HUES64 (cell line): ENCODE data around the gene TGFBR1.

Experiments used
- H3K27ac ChIP-seq: 2 replicates; pipeline ENCODE4 v1.7.0; 2013; ENCODE audit warnings: low read depth, low read length, inconsistent platforms
- H3K27me3 ChIP-seq: 2 replicates; pipeline ENCODE4 v1.6.1; 2013; ENCODE audit warnings: mild to moderate bottlenecking, low read length; ENCODE audit not compliant: insufficient read depth
- H3K36me3 ChIP-seq: 2 replicates; pipeline ENCODE4 v1.6.1; 2013; ENCODE audit warnings: mild to moderate bottlenecking, low read length; ENCODE audit not compliant: insufficient read depth
- H3K4me1 ChIP-seq: 2 replicates; pipeline ENCODE4 v1.6.1; 2013; ENCODE audit warnings: mild to moderate bottlenecking, low read length, moderate library complexity; ENCODE audit not compliant: insufficient read depth
- H3K4me3 ChIP-seq: 2 replicates; pipeline ENCODE4 v1.5.1; 2013; ENCODE audit warnings: mild to moderate bottlenecking, low read length, moderate library complexity
- H3K9ac ChIP-seq: 2 replicates; pipeline ENCODE4 v1.6.1; 2013; ENCODE audit warnings: mild to moderate bottlenecking, low read depth, low read length
- H3K9me3 ChIP-seq: 2 replicates; pipeline ENCODE4 v1.6.1; 2013; ENCODE audit warnings: low read depth, low read length; ENCODE audit not compliant: insufficient read depth
- WGBS: fragments of 150-250, 120-280 bp; methylation state at CpG from one replicate; pipeline ENCODE4 v1.1.7; 2013; ENCODE audit warnings: missing lambda C conversion rate; 5-methylcytosine and 5-hydroxymethylcytosine counted together

TGFBR1 gene

DNA sequence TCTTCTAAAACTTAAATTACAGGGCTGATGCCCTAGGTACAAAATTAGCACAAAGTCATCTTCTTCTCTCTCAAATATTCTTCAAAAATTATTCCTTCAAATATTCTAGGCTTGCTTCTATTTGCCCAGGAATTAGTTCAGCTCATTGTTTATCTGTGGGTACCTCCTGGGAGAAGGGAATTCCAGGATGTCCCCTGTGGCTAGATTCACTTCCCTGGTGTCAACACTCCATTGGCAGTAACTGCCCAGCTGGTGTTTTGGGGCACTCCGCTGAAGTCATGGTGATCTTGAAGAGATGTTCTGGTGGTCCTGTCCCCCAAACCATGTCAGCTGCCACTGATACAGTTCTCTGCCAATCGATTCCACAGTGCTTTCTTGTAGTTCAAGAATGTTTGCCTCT, 26.2 kb upstream of the TGFBR1 start:
- no peaks in the 10 kb centered on the region for H3K36me3 ChIP-seq

DNA sequence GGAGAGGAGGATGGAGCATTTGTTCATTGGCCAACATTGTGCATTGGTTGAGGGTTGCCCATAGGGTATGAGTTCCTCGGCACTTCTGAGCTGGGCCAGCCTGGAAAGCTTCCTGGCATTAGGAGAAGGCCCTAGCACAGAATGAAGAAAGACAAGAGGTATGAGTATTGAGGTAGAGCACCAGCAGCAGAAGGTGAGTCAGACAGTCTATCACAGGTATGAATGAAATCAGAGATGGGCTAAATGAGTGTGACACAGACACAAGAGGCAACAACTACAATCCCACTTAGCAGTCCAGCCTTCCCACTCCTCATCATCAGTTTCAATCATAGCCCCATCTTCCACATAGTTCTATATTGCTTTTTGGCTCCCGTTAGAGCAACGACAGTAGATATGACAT, 25.4 kb upstream of the TGFBR1 start:
- Histone ChIP-seq H3K4me3 (no peak overlapping the region), H3K27ac (no peak overlapping the region), H3K9ac (no peak overlapping the region), H3K27me3 (no peaks in the 10 kb centered on the region), H3K4me1 (no peaks in the 10 kb centered on the region), H3K9me3 (0 out of 2 replicates have a peak, but pooled peaks cover 5% of the 10 kb centered on the region), H3K36me3 (no peaks in the 10 kb centered on the region)
- WGBS, result 94% methylated on average over 3 of the region's 3 CpGs

More for the DNA sequence above, 26.2 kb upstream of the TGFBR1 start:
- Histone ChIP-seq H3K4me3 (no peak overlapping the region), H3K9ac (no peak overlapping the region), H3K27ac (no peak overlapping the region), H3K4me1 (no peaks in the 10 kb centered on the region), H3K9me3 (0 out of 2 replicates have a peak, but pooled peaks cover 5% of the 10 kb centered on the region), H3K27me3 (no peaks in the 10 kb centered on the region)
- 87% methylated on average over 2 of the region's 2 CpGs for WGBS

DNA sequence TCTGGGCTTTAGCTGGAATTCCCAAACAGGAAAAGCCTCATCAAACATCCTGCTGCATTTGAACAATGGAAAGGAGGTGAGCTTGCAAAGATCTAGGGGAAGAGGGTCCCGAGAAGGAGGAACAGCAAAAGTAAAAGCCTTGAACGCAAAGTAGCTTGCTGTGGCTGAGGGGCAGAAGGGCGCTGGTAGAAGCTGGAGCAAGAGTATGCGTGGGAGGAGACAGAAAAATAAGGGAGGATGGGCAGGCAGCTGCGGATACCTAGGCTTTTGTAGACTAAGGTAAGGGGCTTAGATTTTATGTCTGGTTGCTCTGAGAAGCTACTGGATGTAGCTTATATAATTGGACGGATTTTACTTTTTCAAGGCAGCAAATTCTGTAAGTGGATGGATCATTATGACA, 21.9 kb upstream of the TGFBR1 start:
- 77% methylated on average over 6 of the region's 6 CpGs for WGBS
- no peak overlapping the region for H3K27ac ChIP-seq

DNA sequence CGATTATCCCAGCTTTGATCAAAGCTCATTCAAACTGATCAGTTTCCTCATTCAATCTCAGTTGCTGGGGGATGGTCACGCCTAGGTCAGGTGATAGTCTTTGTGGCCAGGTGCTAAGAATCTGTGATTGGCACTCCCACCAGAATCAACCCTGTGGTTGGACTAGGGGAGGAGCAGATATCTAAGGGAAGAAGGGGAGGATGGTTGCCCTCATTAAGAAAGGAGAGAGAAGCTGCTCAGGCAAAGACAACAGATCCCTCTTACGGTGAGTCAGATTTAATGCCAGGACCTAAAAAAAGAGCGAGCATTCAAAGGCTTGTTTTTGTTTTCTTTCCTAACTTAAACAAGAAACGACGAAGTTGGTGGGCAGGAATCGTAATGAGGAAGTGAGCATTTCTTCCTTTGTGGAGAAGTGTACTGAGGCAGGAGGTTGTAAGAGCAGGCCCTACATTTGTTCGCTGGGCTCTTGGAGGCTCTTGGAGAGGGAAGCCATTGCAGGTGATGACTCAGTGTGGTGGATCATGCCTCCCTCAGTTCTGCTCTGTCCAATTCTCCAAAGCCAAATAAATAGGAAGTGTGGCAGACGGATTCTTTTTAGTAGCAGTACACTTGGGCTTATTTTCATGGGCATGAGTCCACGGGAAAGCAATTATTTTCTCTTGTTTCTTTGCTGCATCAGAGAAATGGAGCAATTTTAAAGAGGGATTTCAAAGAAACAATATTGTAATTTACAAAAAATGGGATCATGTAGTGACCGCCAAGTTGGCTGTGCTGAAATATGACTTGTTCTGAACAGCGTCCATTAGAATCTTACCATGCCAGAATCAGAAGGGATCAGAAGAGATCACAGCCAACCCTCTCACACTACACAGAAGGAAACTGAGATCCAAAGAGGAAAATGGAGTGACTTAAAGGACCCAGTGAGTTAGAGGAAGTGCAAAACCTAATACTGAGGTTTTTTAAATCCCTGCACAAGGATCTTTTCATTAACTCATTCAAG, 18.7 kb upstream of the TGFBR1 start:
- H3K9ac ChIP-seq, result no peak overlapping the region
- no peak overlapping the region for H3K27ac ChIP-seq
- H3K4me3 ChIP-seq, result no peak overlapping the region
- H3K9me3 ChIP-seq, result peaks cover 24% of the 10 kb centered on the region; the same call in 1 of the 2 replicates
- H3K4me1 ChIP-seq, result no peaks in the 10 kb centered on the region
- no peaks in the 10 kb centered on the region for H3K27me3 ChIP-seq
- WGBS, result 92% methylated on average over 12 of the region's 12 CpGs
- no peaks in the 10 kb centered on the region for H3K36me3 ChIP-seq

More for the DNA sequence above, 21.9 kb upstream of the TGFBR1 start:
- no peaks in the 10 kb centered on the region for H3K27me3 ChIP-seq
- H3K9ac ChIP-seq, result no peak overlapping the region
- H3K9me3 ChIP-seq, result 0 out of 2 replicates have a peak, but pooled peaks cover 5% of the 10 kb centered on the region
- no peak overlapping the region for H3K4me3 ChIP-seq
- H3K36me3 ChIP-seq, result no peaks in the 10 kb centered on the region
- no peaks in the 10 kb centered on the region for H3K4me1 ChIP-seq

DNA sequence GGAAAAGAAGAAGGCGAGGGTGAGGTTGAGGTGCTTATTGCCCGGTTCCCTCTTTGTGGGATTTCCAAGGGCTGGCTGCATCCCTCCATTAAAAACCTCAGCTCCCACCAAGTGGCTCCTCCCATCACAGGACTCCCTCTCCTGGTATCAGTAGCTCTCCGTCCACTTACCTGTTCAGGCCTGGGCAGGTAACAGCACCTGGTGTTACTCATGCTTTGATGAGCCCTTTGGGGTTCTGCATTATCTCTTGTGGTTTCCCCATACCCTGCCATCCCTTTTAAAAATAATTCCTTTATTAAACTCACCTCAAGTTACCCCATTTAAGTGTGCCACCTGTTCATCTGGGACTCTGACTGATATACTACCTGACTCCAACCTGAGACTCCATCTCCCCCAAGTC, 17.5 kb upstream of the TGFBR1 start:
- Histone ChIP-seq H3K9ac (no peak overlapping the region), H3K27ac (no peak overlapping the region), H3K9me3 (peaks cover 24% of the 10 kb centered on the region; the same call in 1 of the 2 replicates), H3K36me3 (no peaks in the 10 kb centered on the region), H3K4me1 (no peaks in the 10 kb centered on the region), H3K27me3 (no peaks in the 10 kb centered on the region), H3K4me3 (no peak overlapping the region)
- 97% methylated on average over 3 of the region's 3 CpGs for WGBS

DNA sequence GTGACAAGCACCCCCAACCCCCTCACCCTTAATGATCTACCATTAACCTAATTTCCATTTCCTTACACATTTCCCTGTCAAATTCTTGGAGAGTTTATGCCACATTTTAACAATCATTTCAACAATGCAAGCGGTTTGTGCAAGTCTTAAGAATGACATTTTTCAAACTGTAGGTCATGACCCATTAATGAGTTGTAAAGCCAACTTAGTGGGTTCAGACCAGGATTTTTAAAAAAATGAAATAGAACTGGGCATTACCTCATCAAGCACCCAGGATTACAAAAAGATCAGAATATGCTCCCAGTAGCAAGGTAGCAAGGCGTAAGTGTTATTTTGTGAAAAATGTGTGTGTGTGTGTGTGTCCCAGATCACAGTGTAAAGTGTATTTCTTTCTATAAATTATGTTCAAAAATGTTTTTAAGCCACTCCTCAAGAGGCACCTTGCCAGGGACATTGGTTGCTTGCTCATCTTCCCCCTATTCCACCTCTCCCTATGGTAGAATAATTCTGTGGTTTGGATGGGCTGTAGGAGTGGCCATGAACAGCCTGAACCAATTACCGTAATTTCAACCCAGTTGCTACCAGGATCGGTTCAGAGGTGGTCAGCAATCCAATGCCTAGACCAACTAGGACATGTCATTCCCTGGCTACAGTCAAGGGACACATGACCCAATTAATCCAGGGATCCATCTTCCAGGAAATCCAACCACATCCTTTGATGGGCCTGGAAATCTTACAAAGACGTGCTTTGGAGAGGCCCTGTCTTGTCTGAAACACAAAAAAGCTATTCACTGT, 14.4 kb upstream of the TGFBR1 start:
- peaks cover 19% of the 10 kb centered on the region; the same call in 1 of the 2 replicates for H3K9me3 ChIP-seq
- no peaks in the 10 kb centered on the region for H3K36me3 ChIP-seq
- WGBS, result 95% methylated on average over 5 of the region's 5 CpGs
- H3K9ac ChIP-seq, result no peak overlapping the region
- H3K4me3 ChIP-seq, result no peak overlapping the region
- no peaks in the 10 kb centered on the region for H3K4me1 ChIP-seq
- no peaks in the 10 kb centered on the region for H3K27me3 ChIP-seq
- H3K27ac ChIP-seq, result no peak overlapping the region

DNA sequence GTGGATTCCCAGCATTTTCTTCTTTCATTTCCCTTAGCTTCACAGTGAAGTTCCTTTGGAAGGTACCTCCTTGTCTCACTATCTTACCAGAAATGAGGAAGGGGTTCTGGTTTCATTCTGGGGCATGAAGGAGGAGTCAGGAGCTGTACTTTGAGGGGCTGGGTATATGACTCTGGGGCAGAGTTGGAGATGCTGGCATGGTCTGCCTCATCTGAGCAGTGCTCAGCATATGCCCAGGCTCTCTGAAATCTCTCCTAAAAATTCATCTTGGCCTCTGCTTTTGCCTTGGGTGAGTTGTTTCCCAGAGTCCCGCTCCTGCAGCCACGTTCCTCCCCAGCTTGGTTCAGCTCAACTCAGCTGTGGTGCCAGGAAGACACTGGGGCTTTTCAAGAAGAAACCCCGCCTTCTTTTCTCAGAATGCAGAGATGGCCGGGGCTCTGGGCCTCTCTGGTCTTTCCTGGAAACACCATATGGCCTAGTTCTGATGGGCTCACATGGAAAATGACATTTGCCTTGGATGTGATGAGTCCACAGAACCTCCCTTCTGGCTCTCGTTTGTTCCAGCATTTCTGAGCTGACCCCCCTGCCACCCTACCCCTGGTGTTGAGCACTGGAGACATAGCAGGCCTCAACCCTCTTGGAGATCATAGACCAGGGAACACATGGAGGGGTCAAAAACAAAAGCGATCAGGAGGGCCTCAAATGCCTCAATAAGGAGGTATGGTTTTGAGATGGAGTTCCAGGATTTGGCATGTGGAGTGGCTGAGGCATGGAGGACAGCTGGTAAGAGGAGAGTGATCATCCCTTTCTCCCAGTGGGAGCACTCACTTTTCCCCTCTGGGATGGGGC, 12.0 kb upstream of the TGFBR1 start:
- Histone ChIP-seq H3K27me3 (no peaks in the 10 kb centered on the region), H3K36me3 (no peaks in the 10 kb centered on the region), H3K9ac (no peak overlapping the region), H3K4me3 (no peak overlapping the region), H3K9me3 (peaks cover 19% of the 10 kb centered on the region; the same call in 1 of the 2 replicates), H3K27ac (no peak overlapping the region), H3K4me1 (peaks cover 11% of the 10 kb centered on the region; the same call in 1 of the 2 replicates)
- 92% methylated on average over 6 of the region's 6 CpGs for WGBS

DNA sequence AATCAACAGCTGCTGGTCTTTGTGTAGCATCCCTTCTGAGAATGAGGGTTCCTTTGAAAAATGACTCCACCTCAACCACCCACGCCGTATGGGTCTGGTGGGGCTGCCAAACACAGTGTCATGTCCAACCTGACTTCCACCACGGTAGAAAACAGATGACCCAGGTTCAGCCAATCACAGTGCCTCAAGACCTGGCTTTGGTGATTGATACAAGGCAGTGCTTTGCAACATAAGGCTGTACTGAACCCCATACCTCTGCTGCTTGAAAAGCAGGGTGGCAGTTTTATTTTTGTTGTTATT, 11.5 kb upstream of the TGFBR1 start:
- Histone ChIP-seq H3K27me3 (no peaks in the 10 kb centered on the region), H3K4me3 (no peak overlapping the region), H3K4me1 (peaks cover 11% of the 10 kb centered on the region; the same call in 1 of the 2 replicates), H3K27ac (no peak overlapping the region), H3K9ac (no peak overlapping the region), H3K9me3 (peaks cover 19% of the 10 kb centered on the region; the same call in 1 of the 2 replicates), H3K36me3 (no peaks in the 10 kb centered on the region)
- 93% methylated on average over 3 of the region's 3 CpGs for WGBS

DNA sequence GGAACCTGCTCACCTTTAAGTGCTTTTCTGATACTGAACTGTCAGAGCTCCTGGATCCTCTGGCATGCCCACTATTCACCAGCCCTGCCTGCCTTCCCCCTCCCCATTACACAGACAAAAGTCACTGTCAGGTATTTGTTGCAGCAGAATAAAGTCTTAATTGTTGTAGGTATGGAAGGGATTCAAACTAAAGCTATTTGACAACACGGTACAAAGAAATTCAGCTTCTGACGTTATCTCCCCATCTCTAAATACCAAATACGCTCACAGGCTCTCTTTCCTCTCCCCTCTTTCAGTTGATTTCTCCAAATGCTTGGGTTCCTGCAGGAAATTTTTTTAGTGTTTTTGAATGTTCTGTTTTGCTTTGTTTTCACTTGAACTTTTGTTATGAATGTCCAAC, 9.3 kb upstream of the TGFBR1 start:
- Histone ChIP-seq H3K27me3 (no peaks in the 10 kb centered on the region), H3K27ac (no peak overlapping the region), H3K4me1 (peaks cover 11% of the 10 kb centered on the region; the same call in 1 of the 2 replicates), H3K9me3 (no peaks in the 10 kb centered on the region; the same call in 1 of the 2 replicates), H3K9ac (no peak overlapping the region), H3K4me3 (no peak overlapping the region), H3K36me3 (no peaks in the 10 kb centered on the region)
- 86% methylated on average over 3 of the region's 3 CpGs for WGBS

DNA sequence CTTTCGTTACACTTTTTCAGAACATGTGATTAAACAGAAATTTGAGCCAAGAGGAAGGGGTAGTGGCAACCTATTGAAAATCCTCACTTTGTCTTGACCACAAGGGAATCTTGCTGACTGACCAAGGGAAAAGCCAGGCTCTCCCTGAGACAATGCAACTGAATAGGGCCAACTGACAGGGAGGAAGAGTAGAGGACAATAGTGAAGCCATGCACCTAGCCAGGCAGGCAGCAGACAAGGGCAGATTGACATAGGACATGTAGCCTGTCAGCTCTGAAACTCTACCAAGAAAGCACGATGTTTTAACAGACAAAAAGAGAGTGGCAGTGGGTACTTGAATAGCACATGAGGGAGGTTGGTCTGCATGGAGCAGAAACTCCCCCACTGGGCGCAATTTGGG, 8.5 kb upstream of the TGFBR1 start:
- H3K4me1 ChIP-seq, result peaks cover 11% of the 10 kb centered on the region; the same call in 1 of the 2 replicates
- no peaks in the 10 kb centered on the region for H3K36me3 ChIP-seq
- H3K9me3 ChIP-seq, result no peaks in the 10 kb centered on the region; the same call in 1 of the 2 replicates
- no peaks in the 10 kb centered on the region for H3K27me3 ChIP-seq
- H3K4me3 ChIP-seq, result no peak overlapping the region
- no peak overlapping the region for H3K27ac ChIP-seq
- 75% methylated on average over 3 of the region's 3 CpGs for WGBS
- no peak overlapping the region for H3K9ac ChIP-seq
